Measurements from ENCODE around the gene RNASE13.

The RNASE13 gene

GRCh38 chr14:21030531-21030930 lies 4.1 kb downstream of the RNASE13 start:
- Histone ChIP-seq H3K4me3 (ENCODE audit: low read depth, low read length, poor library complexity, severe bottlenecking) (no peak overlapping the region), H3K4me1 (ENCODE audit: insufficient read depth, low read length, severe bottlenecking) (no peaks in the 10 kb centered on the region), H3K4me2 (ENCODE audit: low read length) (no peak overlapping the region), H3K79me2 (ENCODE audit: insufficient read depth, low read length) (no peaks in the 10 kb centered on the region), H3K27me3 (ENCODE audit: insufficient read depth, low read length) (no peaks in the 10 kb centered on the region), H4K20me1 (ENCODE audit: insufficient read depth, low read length) (no peaks in the 10 kb centered on the region), H3F3A (ENCODE audit: insufficient read depth, low read length) (no peaks in the 10 kb centered on the region), H3K36me3 (ENCODE audit: insufficient read depth, low read length) (no peaks in the 10 kb centered on the region), H3K9me3 (ENCODE audit: low read length) (no peaks in the 10 kb centered on the region), H3K27ac (ENCODE audit: low read depth, low read length, poor library complexity, severe bottlenecking) (no peak overlapping the region), H2AFZ (ENCODE audit: low read length) (no peak overlapping the region), H3K9me2 (ENCODE audit: low read depth, low read length) (no peaks in the 10 kb centered on the region), H3K9ac (ENCODE audit: low read length) (no peak overlapping the region)
- TF ChIP-seq CTCF (IDR thresholded peaks at IDR 0.05; ENCODE audit: low read length) (no peak), EZH2 (IDR thresholded peaks at IDR 0.05; ENCODE audit: borderline replicate concordance, low read length) (no peak)

DNA sequence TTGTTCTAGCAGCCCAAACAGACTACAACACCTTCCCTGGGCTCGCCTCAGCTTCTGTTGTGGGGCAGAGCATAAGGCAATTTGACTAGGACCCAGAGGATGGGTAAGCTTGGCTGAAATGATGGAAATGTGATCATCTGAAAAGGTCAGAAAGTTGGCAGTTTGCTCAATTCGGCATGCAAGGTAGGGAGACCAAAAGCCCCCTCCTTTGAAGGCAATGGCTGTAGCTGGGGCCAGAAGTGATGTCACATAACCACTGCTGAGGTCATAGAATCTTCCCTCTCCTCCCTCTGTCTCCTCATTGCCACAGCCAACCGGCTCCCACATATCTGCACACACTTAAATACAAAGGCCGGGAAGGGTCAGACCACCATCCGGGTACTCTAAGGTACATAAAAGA lies 4.7 kb downstream of the RNASE13 start, which contains the start of gene TPPP2:
TPPP2 (plus strand) TSS at position 301 of the 400 bp plus-strand sequence. CDS start 365 bp downstream, outside the sequence.
- Histone ChIP-seq H3K9ac (ENCODE audit: low read length) (no peak within 1 kb of the TSS), H3F3A (ENCODE audit: insufficient read depth, low read length) (no peaks in the 10 kb centered on the region), H2AFZ (ENCODE audit: low read length) (no peak within 1 kb of the TSS), H3K4me1 (ENCODE audit: insufficient read depth, low read length, severe bottlenecking) (peaks cover 2% of the 10 kb centered on the region), H3K9me2 (ENCODE audit: low read depth, low read length) (no peaks in the 10 kb centered on the region), H3K36me3 (ENCODE audit: insufficient read depth, low read length) (no peaks in the 10 kb centered on the region), H3K4me2 (ENCODE audit: low read length) (no peak within 1 kb of the TSS), H4K20me1 (ENCODE audit: insufficient read depth, low read length) (no peaks in the 10 kb centered on the region), H3K27me3 (ENCODE audit: insufficient read depth, low read length) (no peaks in the 10 kb centered on the region), H3K4me3 (ENCODE audit: low read depth, low read length, poor library complexity, severe bottlenecking) (no peak within 1 kb of the TSS), H3K79me2 (ENCODE audit: insufficient read depth, low read length) (no peaks in the 10 kb centered on the region), H3K9me3 (ENCODE audit: low read length) (no peaks in the 10 kb centered on the region), H3K27ac (ENCODE audit: low read depth, low read length, poor library complexity, severe bottlenecking) (no peak within 1 kb of the TSS)
- TF ChIP-seq CTCF (IDR thresholded peaks at IDR 0.05; ENCODE audit: low read length), result no peak
- TF ChIP-seq EZH2 (IDR thresholded peaks at IDR 0.05; ENCODE audit: borderline replicate concordance, low read length), result no peak

GRCh38 chr14:21026988-21027315 lies 7.7 kb downstream of the RNASE13 start:
- no peaks in the 10 kb centered on the region for H3K9me3 ChIP-seq (ENCODE audit: low read length)
- H3K27me3 ChIP-seq (ENCODE audit: insufficient read depth, low read length), result no peaks in the 10 kb centered on the region; the same call in 1 of the 2 replicates
- no peak overlapping the region for H2AFZ ChIP-seq (ENCODE audit: low read length)
- H3F3A ChIP-seq (ENCODE audit: insufficient read depth, low read length), result no peaks in the 10 kb centered on the region
- no peaks in the 10 kb centered on the region for H3K79me2 ChIP-seq (ENCODE audit: insufficient read depth, low read length)
- TF ChIP-seq CTCF (IDR thresholded peaks at IDR 0.05; ENCODE audit: low read length), result no peak
- TF ChIP-seq EZH2 (IDR thresholded peaks at IDR 0.05; ENCODE audit: borderline replicate concordance, low read length), result no peak
- H3K27ac ChIP-seq (ENCODE audit: low read depth, low read length, poor library complexity, severe bottlenecking), result no peak overlapping the region
- peaks cover 2% of the 10 kb centered on the region for H3K4me1 ChIP-seq (ENCODE audit: insufficient read depth, low read length, severe bottlenecking)
- no peak overlapping the region for H3K4me3 ChIP-seq (ENCODE audit: low read depth, low read length, poor library complexity, severe bottlenecking)
- H3K4me2 ChIP-seq (ENCODE audit: low read length), result no peak overlapping the region
- no peaks in the 10 kb centered on the region for H3K36me3 ChIP-seq (ENCODE audit: insufficient read depth, low read length)
- no peaks in the 10 kb centered on the region for H3K9me2 ChIP-seq (ENCODE audit: low read depth, low read length)
- H4K20me1 ChIP-seq (ENCODE audit: insufficient read depth, low read length), result no peaks in the 10 kb centered on the region
- H3K9ac ChIP-seq (ENCODE audit: low read length), result no peak overlapping the region

All from OCI-LY1 (cell line).